ENCODE results near the gene RAET1L.

DNA sequence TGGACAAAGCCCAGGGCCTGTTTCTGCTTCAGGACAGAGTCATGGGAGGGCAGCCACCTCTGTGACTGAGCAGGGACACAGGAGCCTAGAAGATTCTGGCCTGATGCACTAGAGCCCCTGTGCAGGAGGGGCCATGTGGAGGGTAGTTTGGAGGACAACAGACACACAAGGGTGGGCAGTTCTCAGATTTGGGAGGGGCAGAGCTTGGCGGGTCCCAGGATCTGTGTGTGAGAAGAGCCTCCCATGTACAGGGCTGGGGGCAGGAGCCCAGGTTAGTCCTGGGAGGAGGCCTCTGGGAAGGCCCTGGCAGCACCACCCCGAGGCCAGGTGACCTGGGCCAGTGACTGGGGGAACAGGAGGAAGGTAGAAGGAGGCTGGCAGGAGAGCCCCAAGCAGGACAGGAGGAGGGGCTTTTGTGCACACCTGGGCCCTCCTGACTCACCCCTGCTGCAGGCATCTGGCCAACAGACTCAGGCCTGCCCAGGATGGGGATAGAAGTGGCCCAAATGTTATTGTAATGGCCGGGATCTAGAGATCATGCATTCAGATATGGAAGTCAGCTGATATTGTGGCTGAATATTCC, 45.0 kb upstream of the RAET1L start:
- TF ChIP-seq, protein P1, sequence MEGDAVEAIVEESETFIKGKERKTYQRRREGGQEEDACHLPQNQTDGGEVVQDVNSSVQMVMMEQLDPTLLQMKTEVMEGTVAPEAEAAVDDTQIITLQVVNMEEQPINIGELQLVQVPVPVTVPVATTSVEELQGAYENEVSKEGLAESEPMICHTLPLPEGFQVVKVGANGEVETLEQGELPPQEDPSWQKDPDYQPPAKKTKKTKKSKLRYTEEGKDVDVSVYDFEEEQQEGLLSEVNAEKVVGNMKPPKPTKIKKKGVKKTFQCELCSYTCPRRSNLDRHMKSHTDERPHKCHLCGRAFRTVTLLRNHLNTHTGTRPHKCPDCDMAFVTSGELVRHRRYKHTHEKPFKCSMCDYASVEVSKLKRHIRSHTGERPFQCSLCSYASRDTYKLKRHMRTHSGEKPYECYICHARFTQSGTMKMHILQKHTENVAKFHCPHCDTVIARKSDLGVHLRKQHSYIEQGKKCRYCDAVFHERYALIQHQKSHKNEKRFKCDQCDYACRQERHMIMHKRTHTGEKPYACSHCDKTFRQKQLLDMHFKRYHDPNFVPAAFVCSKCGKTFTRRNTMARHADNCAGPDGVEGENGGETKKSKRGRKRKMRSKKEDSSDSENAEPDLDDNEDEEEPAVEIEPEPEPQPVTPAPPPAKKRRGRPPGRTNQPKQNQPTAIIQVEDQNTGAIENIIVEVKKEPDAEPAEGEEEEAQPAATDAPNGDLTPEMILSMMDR (optimal IDR thresholded peaks at IDR 0.05 in 1 of 3, IDR thresholded peaks at IDR 0.05 in 1 of 3, conservative IDR thresholded peaks at IDR 0.05 in 1 of 3; ENCODE audit: extremely low read depth in 1 of 3, insufficient read depth in 2 of 3, low read length in 3 of 3), result no peak
- TF ChIP-seq EZH2 (IDR thresholded peaks at IDR 0.05; ENCODE audit: low read length), result no peak
